NK-92 (cell line): Measurements from ENCODE around the gene B4GALT3.
A peak's percentile ranks its signal among the peaks of the same experiment; 100 is the strongest.

Source experiments
- DNase-seq: peaks from one replicate; lab custom pipeline; 2025; ENCODE audit not compliant: unreplicated experiment; lab: John Stamatoyannopoulos, UW

Gene B4GALT3

DNA sequence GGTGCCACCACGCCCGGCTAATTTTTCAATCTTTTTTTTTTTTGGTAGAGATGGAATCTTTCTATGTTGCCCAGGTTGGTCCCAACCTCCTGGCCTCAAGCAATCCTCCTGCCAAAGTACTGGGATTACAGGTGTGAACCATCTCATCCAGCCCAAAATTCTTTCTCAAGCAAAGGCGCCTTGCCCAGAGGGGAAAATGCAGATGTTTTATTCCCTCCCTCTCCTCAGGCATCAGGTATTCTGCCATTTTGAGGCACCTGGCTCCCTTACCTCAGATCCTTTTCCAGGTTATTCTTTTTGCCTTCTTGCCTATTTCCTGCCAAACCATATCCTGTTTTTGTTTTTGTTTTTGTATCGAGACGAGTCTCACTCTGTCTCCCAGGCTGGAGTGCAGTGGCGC is 11.1 kb upstream of the B4GALT3 start:
- no peak for DNase-seq

DNA sequence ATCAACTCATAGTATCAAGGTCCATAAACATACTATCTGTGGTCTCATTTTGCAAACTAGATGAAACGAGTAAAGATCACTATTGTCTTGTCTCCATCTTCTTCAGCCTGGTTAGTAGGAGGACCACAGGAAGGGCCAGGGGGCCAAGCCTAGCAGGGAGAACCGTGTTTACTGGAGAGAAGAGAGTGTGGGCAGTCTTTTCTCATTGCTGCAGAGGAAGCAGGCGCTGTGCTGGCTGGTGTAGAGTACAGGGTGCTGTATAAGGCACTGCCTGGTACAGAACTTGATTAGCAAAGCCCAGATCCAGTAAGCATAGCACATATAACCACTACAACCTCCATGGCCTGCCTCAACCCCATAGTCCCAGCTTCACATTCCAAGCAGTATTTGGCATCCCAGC is 10.0 kb upstream of the B4GALT3 start:
- no peak for DNase-seq

DNA sequence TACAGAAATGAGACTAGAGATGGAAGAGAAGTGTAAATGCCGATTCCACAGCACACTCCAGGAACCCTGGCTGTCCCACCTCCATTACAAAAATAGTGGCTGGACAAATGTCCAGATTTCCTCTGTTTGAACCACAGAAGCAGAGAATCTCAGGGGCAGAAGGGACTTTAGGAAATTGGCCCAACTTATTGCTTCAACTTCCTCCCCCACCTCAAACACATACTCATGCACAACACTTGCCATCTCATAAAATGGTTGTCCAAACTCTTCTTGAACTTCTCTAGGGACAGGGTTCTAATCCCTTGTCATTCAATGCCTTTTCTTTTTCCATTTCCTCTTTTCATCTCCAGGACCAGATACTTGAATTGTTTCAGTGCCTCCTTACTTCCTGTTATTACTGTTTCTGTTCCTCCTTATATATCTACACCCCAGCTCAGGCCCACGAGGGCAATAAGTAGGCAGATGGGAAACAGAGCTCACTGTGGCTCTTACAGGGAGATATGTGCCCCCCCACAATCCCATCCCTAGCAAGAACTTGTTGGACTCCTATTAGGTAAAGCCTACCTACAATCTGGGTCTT is 8.5 kb upstream of the B4GALT3 start:
- no peak for DNase-seq

DNA sequence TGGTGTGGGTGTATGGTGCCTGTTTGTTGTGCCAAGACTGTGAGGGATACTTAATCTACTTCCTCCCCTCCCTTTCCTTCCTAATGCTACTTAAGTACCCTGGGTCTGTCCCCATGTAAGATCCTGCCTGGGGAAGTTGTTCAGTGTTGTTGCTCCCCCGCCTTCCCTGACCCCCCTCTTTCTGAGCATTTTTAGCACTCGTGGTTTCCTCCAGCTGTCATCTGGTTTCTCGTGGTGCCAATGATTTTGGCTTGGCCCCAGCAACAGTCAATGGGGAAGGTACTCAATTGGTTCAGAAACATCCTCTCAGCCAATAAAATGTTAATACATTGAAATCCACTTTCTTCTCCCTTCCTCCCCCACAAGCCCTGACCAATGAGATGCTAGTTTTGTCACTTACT is 8.0 kb upstream of the B4GALT3 start:
- no peak for DNase-seq

DNA sequence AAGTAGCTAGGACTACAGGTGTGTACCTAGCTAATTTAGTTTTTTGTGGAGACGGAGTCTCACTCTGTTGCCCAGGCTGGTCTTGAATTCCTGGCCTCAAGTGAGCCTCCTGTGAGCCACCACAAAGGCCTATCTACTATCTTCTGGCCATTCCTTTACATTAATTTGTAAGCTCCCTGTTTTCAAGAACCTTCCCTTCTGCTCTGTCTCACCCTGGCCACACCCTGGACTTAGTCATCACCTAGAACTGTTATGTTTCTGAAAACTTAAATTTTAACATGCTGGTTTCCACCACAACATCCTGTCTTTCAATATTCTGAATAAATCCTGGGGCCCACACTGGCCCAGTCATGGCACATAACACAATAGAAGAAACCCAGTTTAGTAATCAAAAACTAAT is 4.9 kb upstream of the B4GALT3 start:
- no peak for DNase-seq

DNA sequence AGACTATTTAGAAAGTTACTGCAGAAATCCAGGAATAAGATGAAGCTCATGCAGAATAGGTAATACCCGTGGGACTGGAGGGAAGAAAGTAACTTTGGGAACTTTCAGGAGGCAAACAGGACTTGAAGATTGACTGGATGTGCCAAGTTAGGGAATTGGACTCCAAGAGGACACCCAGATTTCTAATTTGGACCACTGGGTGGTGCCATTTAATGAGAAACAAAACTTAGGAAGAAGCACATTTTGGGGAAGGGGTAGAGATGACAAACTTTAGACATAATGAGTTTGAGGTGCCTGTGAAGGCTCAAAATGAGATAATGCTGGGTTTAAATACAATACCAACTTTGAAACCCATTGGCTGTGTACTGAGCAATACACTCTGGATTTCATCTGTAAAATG is 3.3 kb upstream of the B4GALT3 start:
- DNase-seq = no peak

DNA sequence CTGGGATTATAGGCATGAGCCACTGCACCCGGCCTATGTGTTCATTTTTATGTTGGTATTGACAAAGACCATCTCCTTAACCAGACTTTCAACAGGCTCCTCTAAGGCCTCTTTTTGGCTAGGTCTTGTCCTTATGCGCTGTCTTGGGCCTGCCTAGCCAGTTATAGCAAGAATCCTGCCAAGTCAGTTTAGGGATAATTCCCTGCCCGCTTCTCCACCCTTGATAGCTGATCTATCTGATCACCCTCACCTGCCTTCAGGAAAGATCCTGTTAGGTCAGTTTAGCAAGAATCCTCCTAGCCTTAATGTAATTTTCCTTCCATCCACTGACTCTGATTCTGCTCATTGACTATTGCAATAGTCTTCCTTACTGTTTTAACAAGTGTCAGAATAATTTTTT is 2.4 kb upstream of the B4GALT3 start:
- no peak for DNase-seq

DNA sequence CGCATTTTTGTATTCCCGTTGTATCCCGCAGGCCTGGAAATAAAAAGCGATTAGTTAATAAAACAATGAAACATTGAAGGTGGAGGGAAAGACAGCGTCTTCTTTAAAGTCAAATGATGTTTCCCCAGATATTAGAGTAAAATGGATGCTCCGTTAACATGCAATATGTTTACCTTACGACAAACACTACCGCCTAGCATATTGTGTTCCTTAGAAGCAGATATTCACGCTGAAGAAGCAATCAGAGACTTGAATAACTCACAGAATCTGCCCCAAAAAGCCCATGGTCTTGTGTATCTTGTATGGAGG is 583 bp upstream of the B4GALT3 start:
- DNase-seq = no peak

DNA sequence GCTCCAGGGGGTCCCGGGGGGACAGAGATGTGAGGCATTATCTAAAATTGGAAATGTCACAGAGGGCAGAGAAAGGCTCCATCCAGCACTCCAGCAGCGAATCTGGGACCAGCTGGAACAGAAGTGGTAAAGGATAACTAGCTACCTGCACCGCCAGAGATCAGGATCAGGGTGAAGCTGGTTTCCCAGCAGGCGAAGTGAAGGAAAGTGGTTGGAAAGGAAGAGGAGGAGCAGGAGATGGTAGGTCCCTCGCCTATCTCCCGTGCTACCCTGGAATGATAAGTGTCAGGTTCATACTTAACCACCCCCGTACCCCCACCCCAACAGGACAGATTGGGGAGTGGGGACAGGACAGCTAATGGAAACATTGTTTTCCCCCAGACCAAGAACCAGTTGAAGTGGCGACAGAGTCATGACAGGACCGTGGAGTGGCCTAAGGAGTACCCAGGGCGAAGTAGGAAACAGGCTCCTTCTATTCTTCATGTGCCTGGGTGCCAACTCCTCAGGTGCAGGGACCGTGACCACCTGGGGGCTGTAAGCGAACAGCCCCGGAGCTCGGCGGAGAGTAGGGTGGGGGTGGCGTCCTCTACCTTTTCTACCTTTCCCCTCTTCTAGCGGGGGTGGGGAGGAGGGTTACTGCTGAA is 717 bp downstream of the B4GALT3 start:
- no peak for DNase-seq

DNA sequence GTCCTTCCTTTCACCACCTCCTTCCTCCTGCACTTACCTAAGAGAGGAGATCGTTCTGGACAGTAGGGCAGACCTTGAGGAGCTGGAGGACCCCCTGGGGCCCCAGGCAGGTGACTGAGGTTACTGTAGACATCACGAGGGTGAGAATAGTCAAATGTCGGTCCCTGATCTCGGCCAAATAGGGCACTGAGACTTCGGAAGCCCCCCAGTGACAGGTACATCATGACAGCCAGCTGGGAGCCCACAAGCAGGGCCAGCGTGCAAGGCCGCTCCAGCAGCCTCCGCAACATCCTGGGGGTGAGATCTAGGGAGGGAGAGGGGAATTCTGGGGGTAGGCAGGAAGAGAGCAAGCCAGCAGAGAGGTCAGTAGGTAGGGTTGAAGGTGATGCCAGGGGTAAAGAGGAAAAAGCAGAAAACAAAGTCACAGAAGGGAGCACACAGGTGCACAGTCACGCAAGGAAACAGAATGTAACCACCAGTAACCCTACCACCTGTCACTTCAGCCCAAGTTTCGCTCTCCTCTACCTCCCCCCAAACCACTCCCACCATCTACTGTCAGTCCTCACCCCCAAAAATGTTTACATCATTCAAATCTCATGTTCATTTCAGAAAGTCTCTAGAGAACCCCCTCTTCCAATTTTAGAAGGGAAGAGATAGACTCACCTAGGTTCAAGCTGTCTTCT is 1.4 kb downstream of the B4GALT3 start:
- DNase-seq = no peak

DNA sequence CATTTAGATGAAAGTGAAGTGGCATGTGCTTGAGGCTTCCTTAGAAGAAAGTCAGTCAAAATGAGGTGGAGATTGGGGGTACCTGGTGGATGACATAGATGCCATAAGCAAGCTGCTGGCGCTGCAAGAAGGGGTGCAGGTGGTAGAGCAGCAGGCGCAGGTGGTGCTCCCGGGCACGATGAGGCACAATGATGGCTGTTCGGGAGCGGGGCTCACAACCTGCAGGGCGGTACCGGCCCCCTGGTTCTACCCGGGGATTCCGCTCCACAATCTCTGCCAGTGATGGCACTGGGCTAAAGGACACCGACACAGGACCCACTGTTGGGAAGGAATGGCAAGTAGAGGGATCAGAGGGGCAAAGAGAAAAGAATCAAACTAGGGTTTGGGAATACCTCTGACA is 2.4 kb downstream of the B4GALT3 start:
- DNase-seq = no peak

DNA sequence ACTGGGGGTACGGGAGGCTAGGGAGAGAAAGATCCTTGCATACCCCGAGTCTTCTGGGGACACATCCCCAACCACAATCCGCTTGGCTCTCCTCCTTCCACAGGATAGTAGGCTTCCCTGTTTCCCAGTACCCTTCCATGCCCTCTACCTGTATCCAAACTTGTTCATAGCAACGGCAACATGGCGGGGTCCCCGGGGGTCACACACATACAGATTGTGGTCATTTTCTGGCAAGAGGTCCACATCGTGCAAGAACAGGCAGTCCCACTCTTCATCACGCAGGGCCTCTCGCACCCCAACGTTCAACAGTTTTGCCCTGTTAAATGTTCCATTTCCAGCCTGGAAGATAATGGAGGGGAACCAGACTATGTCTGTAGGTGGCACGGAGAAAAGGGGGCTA is 3.6 kb downstream of the B4GALT3 start:
- no peak for DNase-seq

DNA sequence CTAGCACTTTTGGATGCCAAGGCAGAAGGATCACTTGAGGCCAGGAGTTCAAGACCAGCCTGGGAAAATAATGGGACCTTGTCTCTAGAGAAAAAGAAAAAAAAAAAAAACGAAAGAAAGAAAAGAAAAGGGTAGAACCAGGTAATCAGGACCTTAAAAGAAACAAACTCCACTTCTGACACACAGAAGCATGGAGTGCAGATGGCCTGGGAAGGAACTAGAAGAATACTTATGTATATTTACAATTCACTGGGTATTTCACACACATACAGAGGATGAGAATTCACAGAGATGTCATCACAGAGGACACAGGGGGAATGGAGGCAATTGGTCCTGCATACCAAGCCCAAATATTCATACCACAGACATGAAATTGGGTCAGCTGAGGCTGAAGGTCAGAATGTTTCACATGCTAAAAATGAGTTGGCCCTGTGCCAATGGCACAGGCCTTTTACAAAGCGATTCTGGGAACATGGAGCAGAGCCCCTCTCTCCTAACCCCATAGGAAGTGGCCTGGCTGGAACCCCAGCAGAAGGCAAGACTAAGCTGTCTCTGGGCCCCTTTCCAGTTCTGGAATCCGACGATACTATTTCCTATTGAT is 4.4 kb downstream of the B4GALT3 start:
- no peak for DNase-seq

DNA sequence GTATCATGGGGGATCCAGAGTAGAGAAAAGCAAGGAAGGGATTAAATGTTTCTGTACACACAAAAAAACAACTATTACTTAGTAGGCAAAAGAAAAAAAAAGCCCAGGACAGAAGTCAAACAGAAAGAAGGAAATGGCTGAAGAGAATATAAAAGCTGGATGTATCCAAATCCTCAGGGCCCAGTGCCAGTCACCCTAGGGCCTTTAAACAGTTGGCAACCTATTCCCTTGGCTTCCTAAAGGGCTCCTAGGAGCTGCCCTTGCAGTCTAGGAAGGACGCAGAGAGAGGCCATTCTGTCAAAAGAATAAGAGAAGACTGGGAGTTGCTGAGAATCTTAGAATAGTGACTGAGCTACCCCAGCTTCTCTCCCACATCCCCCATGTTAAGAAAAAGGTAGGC is 5.0 kb downstream of the B4GALT3 start:
- DNase-seq = no peak

DNA sequence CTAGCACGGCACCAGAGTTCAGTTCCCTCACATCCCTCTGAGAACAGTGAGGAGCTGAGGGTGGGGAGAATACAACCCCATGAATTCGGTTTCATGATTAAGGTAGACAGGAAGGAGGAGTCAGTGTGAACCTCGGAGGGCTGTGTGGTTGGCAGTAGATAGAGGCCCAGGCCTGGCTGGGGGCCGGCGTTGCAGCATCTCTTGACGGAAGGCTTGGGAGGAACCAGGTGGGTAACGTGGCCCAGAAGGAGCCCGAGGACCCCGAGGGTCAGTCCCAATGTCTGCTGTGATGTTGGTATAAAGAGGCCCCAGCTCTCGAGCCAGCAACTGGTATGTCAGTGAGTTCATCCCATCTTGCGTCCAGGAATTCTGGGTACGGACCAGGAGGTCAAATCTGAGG is 5.6 kb downstream of the B4GALT3 start:
- DNase-seq = no peak

DNA sequence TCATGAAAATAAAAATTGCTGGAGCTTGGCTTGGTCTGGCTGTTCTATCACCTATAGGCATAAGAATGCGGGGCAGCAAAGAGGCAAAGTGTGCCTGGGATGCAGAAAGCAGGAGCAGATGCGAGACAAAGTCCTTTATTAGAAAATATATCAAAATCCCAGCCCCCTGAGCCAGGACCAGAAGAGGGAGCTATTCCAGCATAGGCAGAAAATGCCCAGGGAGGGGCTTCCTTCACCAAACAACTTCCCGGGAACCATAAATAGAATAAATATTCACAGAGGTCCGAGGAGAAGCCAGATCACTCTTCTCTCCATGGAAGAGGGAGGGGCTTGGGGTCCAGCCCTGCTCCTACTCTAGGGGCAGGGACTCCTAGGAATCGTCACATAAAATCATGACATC is 6.1 kb downstream of the B4GALT3 start:
- no peak for DNase-seq

DNA sequence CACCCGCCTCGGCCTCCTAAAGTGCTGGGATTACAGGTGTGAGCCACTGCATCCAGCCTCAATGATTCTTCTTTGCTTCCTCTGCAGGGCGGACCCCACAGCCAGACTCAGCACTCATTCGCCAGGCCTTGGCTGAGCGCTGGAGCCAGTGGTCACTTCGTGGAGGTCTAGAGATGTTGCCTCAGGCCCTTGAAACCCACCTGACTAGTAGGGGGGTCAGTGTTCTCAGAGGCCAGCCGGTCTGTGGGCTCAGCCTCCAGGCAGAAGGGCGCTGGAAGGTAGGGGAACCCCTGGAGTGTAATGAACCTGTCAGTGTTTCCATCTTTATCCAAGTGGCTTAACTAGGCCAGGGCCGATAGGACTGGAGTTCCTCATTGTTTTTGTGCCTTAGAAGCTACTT is 8.4 kb downstream of the B4GALT3 start:
- no peak for DNase-seq

DNA sequence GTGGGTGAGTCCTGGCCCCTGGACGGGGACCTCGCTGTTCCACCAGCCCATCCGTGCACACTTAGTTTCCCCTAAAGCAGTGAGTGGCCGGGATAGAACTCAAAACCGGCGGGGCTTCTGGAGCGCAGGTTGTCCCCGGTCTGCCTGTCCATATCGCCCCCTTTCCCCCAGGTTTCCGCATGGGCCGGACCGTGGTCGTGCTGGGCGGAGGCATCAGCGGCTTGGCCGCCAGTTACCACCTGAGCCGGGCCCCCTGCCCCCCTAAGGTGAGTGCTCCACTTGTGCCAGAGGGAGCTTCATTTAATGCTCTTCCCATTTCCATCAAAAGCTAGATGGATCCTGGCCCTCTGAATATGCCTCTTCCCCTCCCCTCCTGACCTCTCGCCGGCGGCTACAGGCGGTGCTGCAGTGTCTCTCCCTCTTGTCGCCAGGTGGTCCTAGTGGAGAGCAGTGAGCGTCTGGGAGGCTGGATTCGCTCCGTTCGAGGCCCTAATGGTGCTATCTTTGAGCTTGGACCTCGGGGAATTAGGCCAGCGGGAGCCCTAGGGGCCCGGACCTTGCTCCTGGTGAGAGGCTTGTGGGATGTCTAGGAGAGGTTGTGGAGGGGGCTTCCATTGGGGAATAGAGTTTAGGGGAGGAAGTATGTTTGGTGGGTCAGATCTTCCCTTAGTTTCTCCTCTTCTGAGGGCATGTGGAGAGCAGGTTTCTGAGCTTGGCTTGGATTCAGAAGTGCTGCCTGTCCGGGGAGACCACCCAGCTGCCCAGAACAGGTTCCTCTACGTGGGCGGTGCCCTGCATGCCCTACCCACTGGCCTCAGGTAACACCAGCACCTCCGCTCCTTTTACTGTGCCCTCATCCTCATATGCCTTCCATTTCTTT is 10.4 kb downstream of the B4GALT3 start:
- DNase-seq = no peak

DNA sequence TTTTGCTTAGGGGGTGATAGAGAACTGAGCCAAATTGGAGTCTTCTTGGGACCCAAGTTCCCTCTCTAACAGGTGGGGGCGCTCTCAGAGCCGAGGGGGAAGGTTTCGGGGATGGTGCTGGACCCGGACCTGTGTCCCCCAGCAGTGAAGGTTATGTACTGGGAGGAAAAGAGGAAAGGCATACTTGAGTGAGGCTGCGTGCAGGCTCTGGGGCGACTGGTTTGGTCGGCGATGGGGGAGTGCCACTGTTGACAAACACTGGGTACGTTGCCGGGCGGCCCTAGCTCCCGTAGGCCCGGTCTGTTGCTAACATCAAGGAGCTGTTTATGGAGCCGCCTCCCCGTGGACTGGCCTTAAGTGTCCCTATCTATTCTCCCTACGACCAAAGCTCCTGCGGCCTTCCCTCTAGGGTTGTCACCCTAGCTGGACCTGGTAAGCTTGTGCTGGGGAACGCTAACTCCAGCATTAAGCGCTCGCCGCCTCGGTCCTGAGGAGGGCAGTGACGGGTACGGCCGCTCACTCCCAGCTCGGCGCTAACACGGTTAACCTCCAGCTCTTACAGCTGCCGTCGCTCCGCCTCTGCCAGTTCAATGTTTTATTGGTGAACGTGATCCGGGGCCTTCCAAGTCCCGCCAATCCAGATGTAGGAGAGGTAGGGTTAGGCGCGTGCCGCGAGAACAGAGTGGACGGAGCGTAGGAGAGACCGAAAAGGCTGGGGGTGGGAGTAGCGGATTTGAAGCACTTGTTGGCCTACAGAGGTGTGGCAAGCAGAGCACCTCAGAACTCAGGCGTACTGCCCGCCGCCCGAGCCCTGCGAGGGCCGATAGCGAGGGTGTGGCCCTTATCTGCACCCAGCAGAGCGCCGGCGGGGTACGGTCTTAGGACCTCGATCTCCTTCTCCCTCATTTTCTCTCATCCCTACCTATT is 11.3 kb downstream of the B4GALT3 start, which contains the start of gene PPOX:
TSS of gene PPOX (plus strand) at position 685 of the 927 bp plus-strand sequence. CDS start 422 bp downstream, outside the sequence.
- DNase-seq = peak; percentile 66

DNA sequence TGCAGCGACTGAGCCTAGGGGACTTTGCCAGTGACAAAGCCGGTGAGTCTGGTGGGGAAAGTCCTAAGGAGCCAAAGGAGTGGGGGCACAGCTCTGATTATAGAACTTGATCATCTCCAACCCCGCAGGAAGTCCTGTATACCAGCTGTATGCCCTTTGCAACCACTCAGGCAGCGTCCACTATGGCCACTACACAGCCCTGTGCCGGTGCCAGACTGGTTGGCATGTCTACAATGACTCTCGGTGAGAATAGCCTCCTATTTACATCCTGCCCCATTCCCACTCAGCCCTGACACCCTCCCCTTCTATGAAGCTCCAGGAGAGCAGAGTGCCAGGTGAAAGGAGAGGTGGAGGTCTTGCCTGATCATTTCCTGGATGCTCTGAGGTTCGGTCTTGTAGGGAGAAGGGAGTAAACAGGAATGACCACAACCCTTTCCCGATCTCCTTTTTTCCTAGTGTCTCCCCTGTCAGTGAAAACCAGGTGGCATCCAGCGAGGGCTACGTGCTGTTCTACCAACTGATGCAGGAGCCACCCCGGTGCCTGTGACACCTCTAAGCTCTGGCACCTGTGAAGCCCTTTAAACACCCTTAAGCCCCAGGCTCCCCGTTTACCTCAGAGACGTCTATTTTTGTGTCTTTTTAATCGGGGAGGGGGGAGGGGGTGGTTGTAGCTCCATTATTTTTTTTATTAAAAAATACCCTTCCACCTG is 12.3 kb downstream of the B4GALT3 start:
- no peak for DNase-seq
